Thoracic aorta (tissue), 2 donors: ENCODE results near the gene RAD52. TPM values are rescaled to one million over a fixed set of nuclear protein-coding genes. Genes with fewer than 3 reads are reported as not detected.
A peak's percentile ranks its signal among the peaks of the same experiment; 100 is the strongest.

Experiments
- ATAC-seq: fragments of 150-250 bp; one replicate; pipeline ENCODE4 v1.8.0; 2017; ENCODE audit warnings: low read depth; ENCODE audit not compliant: insufficient number of reproducible peaks, low FRiP score
- DNase-seq: peaks from one replicate; pipeline ENCODE4 v3.0.0-alpha.2; 2020; ENCODE audit warnings: low spot score
- H3K27ac ChIP-seq, 2 donors: fragments of 200-600 bp; sonication (generic); 1 replicate in 1 of 2; 2 replicates in 1 of 2; pipeline ENCODE4 v1.5.1; 2016; ENCODE audit warnings: mild to moderate bottlenecking in 2 of 2, moderate library complexity in 2 of 2
- H3K27me3 ChIP-seq: fragments of 200-600 bp; sonication (generic); replicated peaks from 2 replicates; pipeline ENCODE4 v1.6.0; 2016; ENCODE audit warnings: mild to moderate bottlenecking; ENCODE audit not compliant: insufficient read depth
- H3K36me3 ChIP-seq: fragments of 200-600 bp; sonication (generic); one replicate; pipeline ENCODE4 v1.5.1; 2016
- H3K4me1 ChIP-seq, 2 donors: fragments of 200-600 bp; sonication (generic); 1 replicate in 1 of 2; 2 replicates in 1 of 2; pipeline versions ENCODE4 v1.5.1 to v1.6.0; 2016; ENCODE audit warnings: low read depth in 2 of 2, mild to moderate bottlenecking in 1 of 2; ENCODE audit not compliant: control insufficient read depth in 1 of 2
- H3K4me3 ChIP-seq: fragments of 200-600 bp; sonication (generic); 2 replicates; pipeline ENCODE4 v1.5.1; 2016; ENCODE audit warnings: mild to moderate bottlenecking
- H3K9me3 ChIP-seq: fragments of 200-600 bp; sonication (generic); 2 replicates; pipeline ENCODE4 v1.5.1; 2016
- total RNA-seq, 2 donors: library from RNA; depleted of rRNA; stranded (reverse); fragments of >200 nt; gene quantifications; one replicate each; pipeline versions ENCODE4 v1.1.0 to v1.2.3, GENCODE V29; 2016
- TF ChIP-seq, protein P1 (sequence below): fragments of 200-600 bp; sonication (generic); IDR thresholded peaks from one replicate; pipeline ENCODE4 v1.5.1; 2019; ENCODE audit warnings: antibody characterized with exemption

The RAD52 gene
- total RNA-seq, 2 donors from 2014 or later = 21.5 to 21.9 TPM

DNA sequence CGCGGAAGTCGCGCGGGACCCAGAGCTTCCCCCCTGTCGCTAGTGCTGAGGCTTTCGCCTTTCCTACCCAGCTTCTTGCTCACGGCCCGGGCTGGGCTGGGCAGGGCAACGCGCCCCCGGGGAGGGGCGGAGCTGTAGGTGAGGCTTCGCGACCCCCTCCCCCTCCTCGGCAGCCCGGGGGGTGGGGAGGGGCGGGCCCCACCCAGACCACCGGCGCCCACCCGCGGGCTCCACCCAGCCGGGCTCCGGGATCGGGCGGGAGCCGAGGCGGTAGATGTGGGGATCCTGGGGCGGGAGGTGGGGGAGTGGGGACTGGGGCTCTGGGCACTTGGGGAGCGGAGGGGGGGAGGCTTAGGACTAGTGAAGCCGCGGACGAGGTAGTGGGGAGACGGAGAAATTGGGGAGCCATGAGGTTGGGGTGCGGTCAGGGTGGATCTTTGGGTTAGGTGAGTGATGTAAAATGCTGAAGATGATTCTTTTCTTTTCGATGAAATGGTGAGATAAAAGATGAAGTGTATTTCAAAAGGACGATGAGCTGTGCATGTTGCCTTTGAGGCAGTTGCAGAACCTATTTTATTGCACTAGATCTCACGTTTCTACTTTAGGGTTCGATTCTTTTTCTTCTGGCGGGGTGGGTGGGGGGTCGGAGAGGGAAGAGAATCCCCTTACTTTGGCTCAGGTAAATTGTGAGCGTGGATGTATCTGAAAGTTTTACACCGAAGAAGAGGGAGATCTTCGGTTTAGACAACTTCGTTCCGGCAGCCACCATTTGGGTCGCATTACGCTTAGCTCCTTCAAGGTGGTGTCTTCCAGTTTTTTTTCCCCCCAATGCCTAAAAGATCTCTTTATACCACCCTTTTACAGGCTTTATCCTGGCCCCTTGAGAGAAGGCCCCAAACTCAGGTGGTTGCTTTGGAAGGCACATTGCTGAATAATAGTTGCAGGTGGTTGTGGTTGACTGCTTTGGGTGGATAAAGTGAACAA lies 42.1 kb upstream of the RAD52 start:
- Histone ChIP-seq H3K9me3 (no peaks in the 10 kb centered on the region), H3K36me3 (no peaks in the 10 kb centered on the region), H3K27me3 (no peaks in the 10 kb centered on the region), H3K27ac (peak overlapping the region; percentile 93 to 96), H3K4me1 (peaks cover 24 to 37% of the 10 kb centered on the region in 2 donors), H3K4me3 (peak overlapping the region; percentile 90)
- DNase-seq (no peak), ATAC-seq (peak; percentile 5)
- TF ChIP-seq, protein P1, sequence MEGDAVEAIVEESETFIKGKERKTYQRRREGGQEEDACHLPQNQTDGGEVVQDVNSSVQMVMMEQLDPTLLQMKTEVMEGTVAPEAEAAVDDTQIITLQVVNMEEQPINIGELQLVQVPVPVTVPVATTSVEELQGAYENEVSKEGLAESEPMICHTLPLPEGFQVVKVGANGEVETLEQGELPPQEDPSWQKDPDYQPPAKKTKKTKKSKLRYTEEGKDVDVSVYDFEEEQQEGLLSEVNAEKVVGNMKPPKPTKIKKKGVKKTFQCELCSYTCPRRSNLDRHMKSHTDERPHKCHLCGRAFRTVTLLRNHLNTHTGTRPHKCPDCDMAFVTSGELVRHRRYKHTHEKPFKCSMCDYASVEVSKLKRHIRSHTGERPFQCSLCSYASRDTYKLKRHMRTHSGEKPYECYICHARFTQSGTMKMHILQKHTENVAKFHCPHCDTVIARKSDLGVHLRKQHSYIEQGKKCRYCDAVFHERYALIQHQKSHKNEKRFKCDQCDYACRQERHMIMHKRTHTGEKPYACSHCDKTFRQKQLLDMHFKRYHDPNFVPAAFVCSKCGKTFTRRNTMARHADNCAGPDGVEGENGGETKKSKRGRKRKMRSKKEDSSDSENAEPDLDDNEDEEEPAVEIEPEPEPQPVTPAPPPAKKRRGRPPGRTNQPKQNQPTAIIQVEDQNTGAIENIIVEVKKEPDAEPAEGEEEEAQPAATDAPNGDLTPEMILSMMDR = no peak

DNA sequence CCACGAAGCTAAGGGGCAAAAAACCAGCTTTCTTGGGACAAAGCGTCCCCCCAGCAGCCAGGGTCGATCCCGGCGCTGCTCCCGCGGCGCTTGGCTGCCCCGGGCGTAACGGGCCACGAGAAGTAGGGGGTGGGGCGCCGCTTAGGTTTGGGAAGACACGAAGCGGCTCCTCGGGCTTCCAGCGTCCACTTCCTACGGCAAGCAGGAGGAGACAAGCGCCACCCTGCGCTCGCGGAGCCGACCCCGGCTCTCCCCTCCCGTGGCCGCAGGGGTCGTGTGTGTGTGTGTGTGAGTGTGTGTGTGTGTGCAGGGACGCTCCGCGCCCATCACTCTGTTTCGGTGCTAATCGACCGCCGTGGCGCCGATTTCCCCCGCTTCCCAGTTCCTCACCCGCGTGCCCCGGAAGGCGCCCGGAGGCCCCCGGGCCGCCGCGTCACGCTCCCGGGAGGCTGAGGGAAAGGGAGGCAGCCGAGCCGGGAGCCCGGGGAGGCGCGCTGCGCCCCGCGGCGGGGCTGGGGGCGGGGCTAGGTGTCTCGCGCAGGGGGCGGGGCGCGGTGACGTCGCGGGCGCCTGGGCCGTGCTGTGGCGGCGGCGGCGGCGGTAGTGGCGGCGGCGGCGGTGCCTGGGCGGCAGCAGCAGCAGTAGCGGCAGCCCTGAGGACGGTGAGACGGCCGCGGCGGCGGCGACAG lies 41.3 kb upstream of the RAD52 start, which contains the start of gene ERC1:
ERC1 (plus strand) TSS at position 563 of the 689 bp plus-strand sequence. CDS start 36,681 bp downstream, outside the sequence.
- TF ChIP-seq, protein P1 = peak; percentile 5
- DNase-seq (peak; percentile 54), ATAC-seq (peak; percentile 90)
- Histone ChIP-seq H3K4me1 (peaks cover 24 to 37% of the 10 kb centered on the region in 2 donors), H3K36me3 (no peaks in the 10 kb centered on the region), H3K9me3 (no peaks in the 10 kb centered on the region), H3K27ac (peak within 1 kb of the TSS; percentile 93 to 96), H3K4me3 (peak within 1 kb of the TSS; percentile 90), H3K27me3 (no peaks in the 10 kb centered on the region)

DNA sequence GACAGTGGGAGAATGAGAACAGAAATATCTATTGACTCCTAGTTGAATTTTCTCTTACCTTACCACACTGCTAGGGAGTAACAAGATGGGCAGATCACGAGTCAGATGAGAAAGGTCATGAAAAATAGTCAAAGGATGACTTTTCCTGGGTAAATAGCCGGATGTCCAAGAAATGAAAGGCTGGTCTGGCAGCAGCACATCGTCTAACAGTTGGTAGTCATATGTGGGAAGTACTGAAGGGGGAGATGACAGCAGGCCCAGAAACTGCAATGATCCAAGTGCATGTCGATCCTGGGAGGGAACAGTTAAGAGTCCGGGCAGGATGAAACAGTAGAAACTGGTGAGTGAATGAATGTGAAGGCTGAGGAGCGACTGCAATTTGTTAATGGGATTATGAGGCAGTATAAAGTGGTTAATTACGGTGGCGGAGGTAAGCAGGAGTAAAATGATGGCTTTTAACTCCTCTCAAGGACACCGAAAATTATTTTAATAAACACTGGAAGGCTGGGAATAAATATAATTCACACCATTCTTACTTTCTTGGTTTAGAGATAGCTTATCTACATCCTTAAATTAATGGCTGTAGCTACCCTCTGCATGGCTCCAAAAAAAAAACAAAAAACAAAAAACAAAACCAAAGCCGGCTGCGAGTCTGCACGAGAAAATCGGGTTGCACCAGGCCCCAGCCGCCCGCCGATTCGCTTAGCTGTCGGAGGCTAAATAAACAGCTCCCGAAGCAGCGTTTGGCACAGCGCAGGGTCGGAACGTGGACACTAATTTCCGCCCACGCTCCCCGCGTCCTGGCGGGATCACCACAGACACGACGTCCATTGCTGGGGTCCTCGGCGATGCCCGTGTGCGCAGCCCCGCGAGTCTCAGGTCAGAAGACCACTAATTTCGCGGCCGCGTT lies 40.5 kb upstream of the RAD52 start:
- Histone ChIP-seq H3K27ac (peak overlapping the region; percentile 93 to 96), H3K4me1 (peaks cover 24 to 37% of the 10 kb centered on the region in 2 donors), H3K9me3 (no peaks in the 10 kb centered on the region), H3K4me3 (peak overlapping the region; percentile 90), H3K27me3 (no peaks in the 10 kb centered on the region), H3K36me3 (no peaks in the 10 kb centered on the region)
- ATAC-seq (peak; percentile 9), DNase-seq (peak; percentile 41)
- TF ChIP-seq, protein P1 = no peak

DNA sequence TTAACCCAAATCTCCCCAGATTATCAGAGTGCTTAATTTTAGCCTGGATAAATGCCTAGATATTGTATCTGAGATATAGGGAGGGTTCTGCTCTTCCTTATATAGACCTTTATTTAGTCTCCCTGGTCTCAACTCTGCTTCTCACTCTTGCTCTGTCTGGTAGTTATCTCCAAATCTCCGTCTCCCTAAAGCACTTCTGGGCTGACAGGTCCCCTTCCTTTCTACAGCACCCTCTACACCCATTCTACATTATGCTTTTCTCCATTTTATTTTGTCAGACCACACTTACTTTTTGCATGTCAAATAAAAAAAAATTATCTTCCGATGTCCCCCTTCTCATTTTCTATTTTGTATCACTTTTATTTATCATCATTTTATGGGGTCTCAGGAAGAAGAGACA lies 39.6 kb upstream of the RAD52 start:
- ATAC-seq (no peak), DNase-seq (no peak)
- Histone ChIP-seq H3K27ac (peak overlapping the region in 1 of 2 donors; percentile 93), H3K9me3 (no peaks in the 10 kb centered on the region), H3K27me3 (no peaks in the 10 kb centered on the region), H3K36me3 (no peaks in the 10 kb centered on the region), H3K4me1 (peaks cover 24 to 37% of the 10 kb centered on the region in 2 donors), H3K4me3 (peak overlapping the region; percentile 90)
- TF ChIP-seq, protein P1 = no peak
